ENCODE results near the gene DLGAP3. TPM values are rescaled to one million over a fixed set of nuclear protein-coding genes. Genes with fewer than 3 reads are reported as not detected.

The DLGAP3 gene
- total and polyA plus RNA-seq, 4 donors: 0.05 to 0.19 (median 0.08) TPM

- Histone ChIP-seq H3K27ac (ENCODE audit: low read depth in 1 of 2, low read length in 2 of 2) (no peak overlapping the region), H3K9ac (ENCODE audit: low read depth in 1 of 2, low read length in 2 of 2) (no peak overlapping the region), H3K4me3 (ENCODE audit: low read depth in 1 of 3, low read length in 3 of 3) (no peak overlapping the region), H3K36me3 (ENCODE audit: control insufficient read depth in 4 of 4, insufficient read depth in 3 of 4, low read depth in 1 of 4, low read length in 3 of 4) (no peaks in the 10 kb centered on the region), H3K4me1 (ENCODE audit: control insufficient read depth in 4 of 4, insufficient read depth in 4 of 4, low read length in 3 of 4) (no peaks in the 10 kb centered on the region), H3K9me3 (ENCODE audit: control insufficient read depth in 4 of 4, low read length in 3 of 4) (no peaks in the 10 kb centered on the region), H3K27me3 (ENCODE audit: control insufficient read depth in 4 of 4, insufficient read depth in 4 of 4, low read length in 3 of 4) (peaks cover 0 to 10% (median 0%) of the 10 kb centered on the region in 4 donors)
- no peak for DNase-seq (ENCODE audit: low spot score)
- no peak for TF ChIP-seq HNF4G (IDR thresholded peaks at IDR 0.05)
- TF ChIP-seq HNF4A (conservative IDR thresholded peaks at IDR 0.05): no peak
- no peak for TF ChIP-seq REST (IDR thresholded peaks at IDR 0.05)
- no peak for TF ChIP-seq YY1 (IDR thresholded peaks at IDR 0.05)
- no peak for TF ChIP-seq SP1 (IDR thresholded peaks at IDR 0.05)
- TF ChIP-seq, protein P1, sequence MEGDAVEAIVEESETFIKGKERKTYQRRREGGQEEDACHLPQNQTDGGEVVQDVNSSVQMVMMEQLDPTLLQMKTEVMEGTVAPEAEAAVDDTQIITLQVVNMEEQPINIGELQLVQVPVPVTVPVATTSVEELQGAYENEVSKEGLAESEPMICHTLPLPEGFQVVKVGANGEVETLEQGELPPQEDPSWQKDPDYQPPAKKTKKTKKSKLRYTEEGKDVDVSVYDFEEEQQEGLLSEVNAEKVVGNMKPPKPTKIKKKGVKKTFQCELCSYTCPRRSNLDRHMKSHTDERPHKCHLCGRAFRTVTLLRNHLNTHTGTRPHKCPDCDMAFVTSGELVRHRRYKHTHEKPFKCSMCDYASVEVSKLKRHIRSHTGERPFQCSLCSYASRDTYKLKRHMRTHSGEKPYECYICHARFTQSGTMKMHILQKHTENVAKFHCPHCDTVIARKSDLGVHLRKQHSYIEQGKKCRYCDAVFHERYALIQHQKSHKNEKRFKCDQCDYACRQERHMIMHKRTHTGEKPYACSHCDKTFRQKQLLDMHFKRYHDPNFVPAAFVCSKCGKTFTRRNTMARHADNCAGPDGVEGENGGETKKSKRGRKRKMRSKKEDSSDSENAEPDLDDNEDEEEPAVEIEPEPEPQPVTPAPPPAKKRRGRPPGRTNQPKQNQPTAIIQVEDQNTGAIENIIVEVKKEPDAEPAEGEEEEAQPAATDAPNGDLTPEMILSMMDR (IDR thresholded peaks at IDR 0.05; ENCODE audit: low read depth, low read length, missing input control): no peak
- TF ChIP-seq EGR1 (IDR thresholded peaks at IDR 0.05; ENCODE audit: low read depth in 2 of 2): no peak
- 89% methylated on average over 33 of the region's 33 CpGs for WGBS
These were observed 25.0 kb downstream of the DLGAP3 start for GRCh38 chr1:34904236-34905097.

DNA sequence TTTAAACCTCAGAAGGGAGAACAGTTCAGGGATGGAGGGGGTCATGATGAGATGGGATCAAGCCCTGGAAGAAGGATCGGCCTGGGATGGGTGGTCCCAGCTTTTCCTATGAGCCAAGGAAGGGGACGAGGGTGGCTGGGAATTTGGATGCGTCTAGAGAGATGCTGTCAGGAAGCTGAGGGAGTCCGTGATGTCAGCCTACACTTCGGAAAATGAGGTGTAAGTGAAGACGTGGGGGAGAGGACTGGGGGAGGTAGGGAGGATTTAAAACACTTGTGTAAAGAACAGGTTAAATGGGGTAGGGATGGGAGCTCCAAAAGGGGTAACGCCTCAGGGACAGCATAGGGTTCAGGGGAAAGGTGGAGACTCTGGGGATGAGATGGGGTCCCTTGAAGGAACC is 27.5 kb downstream of the DLGAP3 start:
- peaks cover 0 to 7% (median 0%) of the 10 kb centered on the region in 4 donors for H3K27me3 ChIP-seq (ENCODE audit: control insufficient read depth in 4 of 4, insufficient read depth in 4 of 4, low read length in 3 of 4)
- no peak overlapping the region for H3K27ac ChIP-seq (ENCODE audit: low read depth in 1 of 2, low read length in 2 of 2)
- no peak for DNase-seq (ENCODE audit: low spot score)
- TF ChIP-seq YY1 (IDR thresholded peaks at IDR 0.05): no peak
- TF ChIP-seq GABPA (IDR thresholded peaks at IDR 0.05 in 1 of 2, conservative IDR thresholded peaks at IDR 0.05 in 1 of 2): no peak
- TF ChIP-seq, protein P1 (IDR thresholded peaks at IDR 0.05; ENCODE audit: low read depth, low read length, missing input control): no peak
- TF ChIP-seq, protein P2, sequence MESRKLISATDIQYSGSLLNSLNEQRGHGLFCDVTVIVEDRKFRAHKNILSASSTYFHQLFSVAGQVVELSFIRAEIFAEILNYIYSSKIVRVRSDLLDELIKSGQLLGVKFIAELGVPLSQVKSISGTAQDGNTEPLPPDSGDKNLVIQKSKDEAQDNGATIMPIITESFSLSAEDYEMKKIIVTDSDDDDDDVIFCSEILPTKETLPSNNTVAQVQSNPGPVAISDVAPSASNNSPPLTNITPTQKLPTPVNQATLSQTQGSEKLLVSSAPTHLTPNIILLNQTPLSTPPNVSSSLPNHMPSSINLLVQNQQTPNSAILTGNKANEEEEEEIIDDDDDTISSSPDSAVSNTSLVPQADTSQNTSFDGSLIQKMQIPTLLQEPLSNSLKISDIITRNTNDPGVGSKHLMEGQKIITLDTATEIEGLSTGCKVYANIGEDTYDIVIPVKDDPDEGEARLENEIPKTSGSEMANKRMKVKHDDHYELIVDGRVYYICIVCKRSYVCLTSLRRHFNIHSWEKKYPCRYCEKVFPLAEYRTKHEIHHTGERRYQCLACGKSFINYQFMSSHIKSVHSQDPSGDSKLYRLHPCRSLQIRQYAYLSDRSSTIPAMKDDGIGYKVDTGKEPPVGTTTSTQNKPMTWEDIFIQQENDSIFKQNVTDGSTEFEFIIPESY (IDR thresholded peaks at IDR 0.05): no peak
- TF ChIP-seq NR2F2 (IDR thresholded peaks at IDR 0.05): no peak
- TF ChIP-seq TAF1 (conservative IDR thresholded peaks at IDR 0.05): no peak
- TF ChIP-seq HNF4A (conservative IDR thresholded peaks at IDR 0.05): no peak
- TF ChIP-seq FOXA1 (IDR thresholded peaks at IDR 0.05): no peak
- no peak for TF ChIP-seq RAD21 (IDR thresholded peaks at IDR 0.05)
- no peak for TF ChIP-seq FOXA2 (IDR thresholded peaks at IDR 0.05)
- TF ChIP-seq EGR1 (IDR thresholded peaks at IDR 0.05; ENCODE audit: low read depth in 2 of 2): no peak
- H3K9me3 ChIP-seq (ENCODE audit: control insufficient read depth in 4 of 4, low read length in 3 of 4): no peaks in the 10 kb centered on the region
- no peak overlapping the region for H3K4me3 ChIP-seq (ENCODE audit: low read depth in 1 of 3, low read length in 3 of 3)
- no peaks in the 10 kb centered on the region for H3K4me1 ChIP-seq (ENCODE audit: control insufficient read depth in 4 of 4, insufficient read depth in 4 of 4, low read length in 3 of 4)
- no peak overlapping the region for H3K9ac ChIP-seq (ENCODE audit: low read depth in 1 of 2, low read length in 2 of 2)
- no peaks in the 10 kb centered on the region for H3K36me3 ChIP-seq (ENCODE audit: control insufficient read depth in 4 of 4, insufficient read depth in 3 of 4, low read depth in 1 of 4, low read length in 3 of 4)
- 63% methylated on average over 7 of the region's 7 CpGs for WGBS

All from liver (tissue), 9 donors.